PFSK-1 (cell line): ENCODE measurements around the gene ANKH.

Source experiments
- REST ChIP-seq, 2 experiments: IDR thresholded peaks; 2 replicates each; pipeline versions ENCODE4 v1.6.1 to v1.8.0; 2011 to 2012; ENCODE audit warnings: low read depth in 2 of 2, low read length in 2 of 2, control low read depth in 1 of 2, inconsistent platforms in 1 of 2, mild to moderate bottlenecking in 1 of 2, moderate library complexity in 1 of 2; ENCODE audit not compliant: insufficient read depth in 1 of 2
- SIN3A ChIP-seq: IDR thresholded peaks from 2 replicates; pipeline ENCODE4 v1.6.1; 2012; ENCODE audit warnings: mild to moderate bottlenecking, low read length, moderate library complexity, borderline replicate concordance; ENCODE audit not compliant: insufficient read depth
- TAF1 ChIP-seq: IDR thresholded peaks from 2 replicates; pipeline ENCODE4 v1.6.1; 2012; ENCODE audit warnings: low read length, control low read depth, borderline replicate concordance; ENCODE audit not compliant: insufficient read depth

DNA sequence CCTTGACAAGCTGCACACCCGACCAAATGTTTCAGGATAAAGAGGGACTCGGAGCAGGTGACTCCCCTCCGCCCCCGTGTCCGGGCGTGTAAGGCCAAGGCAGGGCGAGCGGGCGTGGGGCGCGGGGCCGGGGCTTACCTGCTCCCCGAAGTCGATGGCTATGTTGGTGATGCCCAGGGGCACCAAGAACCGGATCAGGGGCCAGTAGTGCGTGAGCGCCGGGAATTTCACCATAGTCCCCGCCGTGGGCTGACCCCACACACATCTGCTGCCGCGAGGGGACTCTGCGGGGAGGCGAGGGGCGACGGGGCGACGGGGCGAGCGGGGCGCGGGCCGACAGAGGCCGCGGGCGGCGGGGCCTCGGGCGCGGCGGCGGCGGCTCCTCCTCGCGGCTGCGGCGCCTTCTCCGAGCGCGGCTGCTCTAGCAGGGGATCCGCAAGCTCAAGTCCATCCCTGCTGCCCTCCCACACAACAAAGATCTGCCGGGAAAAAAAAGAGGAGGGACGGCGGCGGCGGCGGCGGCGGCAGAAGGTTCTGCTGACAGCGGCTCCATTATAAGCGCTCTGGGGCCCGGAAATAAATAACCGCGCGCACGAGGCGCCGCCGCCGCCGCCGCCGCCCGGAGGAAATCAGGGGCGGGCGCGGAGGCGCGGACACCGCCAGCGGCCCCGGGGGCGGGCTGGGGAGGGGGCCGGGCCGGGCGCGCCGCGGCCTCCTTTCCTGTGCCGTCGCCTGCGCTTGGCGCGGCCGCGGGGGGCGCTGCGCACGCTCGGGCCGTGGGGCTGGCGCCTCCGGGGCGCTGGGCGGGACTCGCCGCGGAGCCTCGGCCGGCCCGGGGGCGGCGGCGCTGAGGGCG lies at the start of gene ANKH:
- TF ChIP-seq SIN3A (no peak), REST (IDR thresholded peaks at IDR 0.05; ENCODE audit: insufficient read depth in 1 of 2, low read depth in 2 of 2, low read length in 2 of 2) (no peak), TAF1 (peak; percentile 55; the same call in 1 of the 2 replicates)
